CD4-positive, alpha-beta T cell treated with Interleukin-15 for 1 hour (primary cell): ENCODE measurements around the gene RNF113B.

ENCODE experiments used
- DNase-seq: peaks from one replicate; pipeline ENCODE4 v3.0.0-alpha.2; 2020

Gene RNF113B

GRCh38 chr13:98176777-98177608, at the start of gene RNF113B:
TSS of gene RNF113B (minus strand) at chr13:98177269. CDS start at chr13:98177236, 33 bp downstream.
- no peak for DNase-seq

GRCh38 chr13:98226496-98226895, 49.4 kb upstream of the RNF113B start:
- no peak for DNase-seq

GRCh38 chr13:98225036-98225940, 48.2 kb upstream of the RNF113B start:
- DNase-seq, result no peak

GRCh38 chr13:98224557-98224956, 47.5 kb upstream of the RNF113B start:
- DNase-seq, result no peak

- no peak for DNase-seq
These were observed 46.7 kb upstream of the RNF113B start for GRCh38 chr13:98223741-98224140.

- DNase-seq, result no peak
These were observed 45.7 kb upstream of the RNF113B start for GRCh38 chr13:98222816-98223215.

GRCh38 chr13:98222081-98222554, 45.0 kb upstream of the RNF113B start:
- no peak for DNase-seq

GRCh38 chr13:98221234-98221633, 44.2 kb upstream of the RNF113B start:
- no peak for DNase-seq

GRCh38 chr13:98220271-98220791, 43.3 kb upstream of the RNF113B start:
- no peak for DNase-seq

GRCh38 chr13:98219685-98220084, 42.6 kb upstream of the RNF113B start:
- DNase-seq, result no peak

- no peak for DNase-seq
These were observed 40.5 kb upstream of the RNF113B start for GRCh38 chr13:98217597-98217996.

- DNase-seq, result no peak
These were observed 39.7 kb upstream of the RNF113B start for GRCh38 chr13:98216711-98217285.

GRCh38 chr13:98216135-98216565, 39.1 kb upstream of the RNF113B start:
- no peak for DNase-seq

GRCh38 chr13:98215508-98215907, 38.4 kb upstream of the RNF113B start:
- no peak for DNase-seq

- DNase-seq, result no peak
These were observed 37.6 kb upstream of the RNF113B start for GRCh38 chr13:98214707-98215106.

GRCh38 chr13:98214008-98214643, 37.1 kb upstream of the RNF113B start:
- no peak for DNase-seq

GRCh38 chr13:98213354-98213753, 36.3 kb upstream of the RNF113B start:
- no peak for DNase-seq

GRCh38 chr13:98212763-98213162, 35.7 kb upstream of the RNF113B start:
- DNase-seq, result no peak

GRCh38 chr13:98208606-98209005, 31.5 kb upstream of the RNF113B start:
- DNase-seq, result no peak

- no peak for DNase-seq
These were observed 30.3 kb upstream of the RNF113B start for GRCh38 chr13:98207416-98207815.

GRCh38 chr13:98206946-98207345, 29.9 kb upstream of the RNF113B start:
- DNase-seq, result no peak

- no peak for DNase-seq
These were observed 27.5 kb upstream of the RNF113B start for GRCh38 chr13:98204546-98204945.
